ENCODE data around the gene ARL16.

The ARL16 gene, protein sequence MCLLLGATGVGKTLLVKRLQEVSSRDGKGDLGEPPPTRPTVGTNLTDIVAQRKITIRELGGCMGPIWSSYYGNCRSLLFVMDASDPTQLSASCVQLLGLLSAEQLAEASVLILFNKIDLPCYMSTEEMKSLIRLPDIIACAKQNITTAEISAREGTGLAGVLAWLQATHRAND

DNA sequence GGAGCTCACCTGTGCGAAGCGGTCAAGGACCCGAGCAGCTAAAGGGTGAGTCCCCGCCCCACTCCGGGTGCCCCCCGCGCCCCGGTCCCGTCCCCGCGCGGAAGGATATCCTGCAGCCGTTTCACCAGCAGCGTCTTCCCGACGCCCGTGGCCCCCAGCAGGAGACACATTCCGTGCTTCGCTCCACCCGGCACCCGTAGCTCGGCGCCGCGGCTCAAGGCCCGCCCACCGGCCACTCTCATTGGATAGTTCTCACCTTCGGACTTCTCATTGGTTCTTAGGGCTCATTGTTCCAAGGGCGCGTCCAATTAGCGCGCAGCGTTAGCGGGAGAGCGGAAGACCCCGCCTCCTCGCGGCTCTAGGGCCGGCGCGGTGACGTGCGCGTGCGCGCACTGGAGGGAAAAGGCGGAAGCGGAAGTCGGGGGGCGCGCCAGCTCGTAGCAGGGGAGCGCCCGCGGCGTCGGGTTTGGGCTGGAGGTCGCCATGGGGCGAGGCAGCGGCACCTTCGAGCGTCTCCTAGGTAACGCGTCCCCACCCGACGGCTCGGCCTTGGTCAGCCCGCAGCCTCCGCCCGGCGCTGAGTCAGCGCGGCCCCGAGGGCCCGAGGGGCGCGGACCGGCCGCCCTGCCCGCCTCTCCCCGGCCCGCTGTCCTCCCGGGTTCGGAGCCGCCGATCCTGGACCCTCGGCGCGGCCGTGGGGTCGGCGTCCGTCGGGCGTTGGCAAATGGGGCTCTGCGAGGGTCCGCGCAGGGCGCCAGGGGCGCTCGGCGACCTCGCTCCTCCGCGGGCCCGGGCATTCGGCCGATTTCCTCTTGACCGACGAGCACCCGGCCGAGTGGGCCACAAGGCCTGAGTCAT, at the start of gene ARL16, which contains the start of gene HGS:
ARL16 (minus strand) TSS at position 214 of the 858 bp plus-strand sequence; CDS start at position 170, 44 bp downstream.
HGS (plus strand) TSS at position 428 of the 858 bp plus-strand sequence; CDS start at position 484, 56 bp downstream.
- peak within 1 kb of the TSS; percentile 96 for H3K4me3 ChIP-seq (ENCODE audit: low read depth, low read length)
- TF ChIP-seq, protein P1, sequence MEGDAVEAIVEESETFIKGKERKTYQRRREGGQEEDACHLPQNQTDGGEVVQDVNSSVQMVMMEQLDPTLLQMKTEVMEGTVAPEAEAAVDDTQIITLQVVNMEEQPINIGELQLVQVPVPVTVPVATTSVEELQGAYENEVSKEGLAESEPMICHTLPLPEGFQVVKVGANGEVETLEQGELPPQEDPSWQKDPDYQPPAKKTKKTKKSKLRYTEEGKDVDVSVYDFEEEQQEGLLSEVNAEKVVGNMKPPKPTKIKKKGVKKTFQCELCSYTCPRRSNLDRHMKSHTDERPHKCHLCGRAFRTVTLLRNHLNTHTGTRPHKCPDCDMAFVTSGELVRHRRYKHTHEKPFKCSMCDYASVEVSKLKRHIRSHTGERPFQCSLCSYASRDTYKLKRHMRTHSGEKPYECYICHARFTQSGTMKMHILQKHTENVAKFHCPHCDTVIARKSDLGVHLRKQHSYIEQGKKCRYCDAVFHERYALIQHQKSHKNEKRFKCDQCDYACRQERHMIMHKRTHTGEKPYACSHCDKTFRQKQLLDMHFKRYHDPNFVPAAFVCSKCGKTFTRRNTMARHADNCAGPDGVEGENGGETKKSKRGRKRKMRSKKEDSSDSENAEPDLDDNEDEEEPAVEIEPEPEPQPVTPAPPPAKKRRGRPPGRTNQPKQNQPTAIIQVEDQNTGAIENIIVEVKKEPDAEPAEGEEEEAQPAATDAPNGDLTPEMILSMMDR (IDR thresholded peaks at IDR 0.05; ENCODE audit: low read depth, low read length) = no peak

DNA sequence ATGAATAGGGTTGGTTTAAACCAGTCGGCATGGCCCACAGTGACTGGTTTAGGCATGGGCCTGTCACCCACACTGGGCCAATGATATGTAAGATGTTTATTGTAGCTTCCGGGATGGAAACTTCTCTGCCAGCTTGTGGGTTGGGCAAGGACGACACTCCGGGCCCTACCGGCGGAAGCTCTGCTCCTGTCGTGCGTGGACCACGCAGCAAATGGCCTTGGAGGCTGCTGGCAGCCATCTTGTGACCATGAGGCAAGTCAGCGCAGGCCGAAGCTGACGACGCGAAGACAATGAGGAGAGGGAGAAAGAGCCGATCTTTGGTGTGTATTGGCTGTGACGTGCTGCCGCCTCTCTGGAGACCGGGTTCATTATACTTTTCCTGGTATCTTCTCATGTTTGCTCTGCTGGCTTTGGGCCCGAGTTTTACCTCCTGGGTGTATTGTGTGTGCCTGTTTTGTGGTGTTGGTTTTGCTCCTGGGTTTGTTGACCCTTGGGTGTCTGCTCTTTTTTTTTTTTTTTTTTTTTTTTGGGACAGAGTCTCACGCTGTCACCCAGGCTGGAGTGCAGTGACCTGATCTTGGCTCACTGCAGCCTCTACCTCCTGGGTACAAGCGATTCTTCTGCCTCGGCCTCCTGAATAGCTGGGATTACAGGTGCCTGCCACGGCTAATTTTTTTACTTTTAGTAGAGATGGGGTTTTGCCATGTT, 43.9 kb upstream of the ARL16 start:
- TF ChIP-seq, protein P1 (IDR thresholded peaks at IDR 0.05; ENCODE audit: low read depth, low read length) = no peak

GRCh38 chr17:81726004-81726403, 42.4 kb upstream of the ARL16 start:
- TF ChIP-seq, protein P1 (IDR thresholded peaks at IDR 0.05; ENCODE audit: low read depth, low read length) = no peak
- no peak overlapping the region for H3K4me3 ChIP-seq (ENCODE audit: low read depth, low read length)

More for the DNA sequence above, 43.9 kb upstream of the ARL16 start:
- H3K4me3 ChIP-seq (ENCODE audit: low read depth, low read length) = no peak overlapping the region

GRCh38 chr17:81725439-81725838, 41.8 kb upstream of the ARL16 start:
- no peak overlapping the region for H3K4me3 ChIP-seq (ENCODE audit: low read depth, low read length)
- TF ChIP-seq, protein P1 (IDR thresholded peaks at IDR 0.05; ENCODE audit: low read depth, low read length) = no peak

DNA sequence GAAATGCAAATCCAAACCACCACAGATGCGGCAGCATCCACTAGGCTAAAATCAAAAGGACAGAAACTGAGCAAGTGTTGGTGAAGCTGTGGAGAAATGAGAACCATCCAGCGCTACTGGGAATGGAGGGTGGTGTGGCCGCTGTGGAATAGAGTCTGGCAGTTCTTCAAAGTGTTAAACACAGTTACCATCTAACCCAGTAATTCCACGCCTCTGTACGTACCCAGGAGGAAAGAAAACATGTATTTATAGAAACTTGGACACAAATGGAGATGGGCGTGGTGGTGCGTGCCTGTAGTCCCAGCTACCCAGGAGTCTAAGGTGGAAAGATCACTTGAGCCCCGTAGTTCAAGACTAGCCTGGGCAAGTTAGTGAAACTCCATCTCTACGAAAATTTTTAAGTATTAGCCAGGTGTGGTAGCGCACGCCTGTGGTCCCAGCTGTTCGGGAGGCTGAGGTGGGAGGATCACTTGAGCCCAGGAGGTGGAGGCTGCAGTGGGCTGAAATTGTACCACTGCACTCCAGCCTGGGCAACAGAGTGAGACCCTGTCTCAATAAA, 40.1 kb upstream of the ARL16 start:
- TF ChIP-seq, protein P1 (IDR thresholded peaks at IDR 0.05; ENCODE audit: low read depth, low read length) = no peak
- H3K4me3 ChIP-seq (ENCODE audit: low read depth, low read length) = no peak overlapping the region

DNA sequence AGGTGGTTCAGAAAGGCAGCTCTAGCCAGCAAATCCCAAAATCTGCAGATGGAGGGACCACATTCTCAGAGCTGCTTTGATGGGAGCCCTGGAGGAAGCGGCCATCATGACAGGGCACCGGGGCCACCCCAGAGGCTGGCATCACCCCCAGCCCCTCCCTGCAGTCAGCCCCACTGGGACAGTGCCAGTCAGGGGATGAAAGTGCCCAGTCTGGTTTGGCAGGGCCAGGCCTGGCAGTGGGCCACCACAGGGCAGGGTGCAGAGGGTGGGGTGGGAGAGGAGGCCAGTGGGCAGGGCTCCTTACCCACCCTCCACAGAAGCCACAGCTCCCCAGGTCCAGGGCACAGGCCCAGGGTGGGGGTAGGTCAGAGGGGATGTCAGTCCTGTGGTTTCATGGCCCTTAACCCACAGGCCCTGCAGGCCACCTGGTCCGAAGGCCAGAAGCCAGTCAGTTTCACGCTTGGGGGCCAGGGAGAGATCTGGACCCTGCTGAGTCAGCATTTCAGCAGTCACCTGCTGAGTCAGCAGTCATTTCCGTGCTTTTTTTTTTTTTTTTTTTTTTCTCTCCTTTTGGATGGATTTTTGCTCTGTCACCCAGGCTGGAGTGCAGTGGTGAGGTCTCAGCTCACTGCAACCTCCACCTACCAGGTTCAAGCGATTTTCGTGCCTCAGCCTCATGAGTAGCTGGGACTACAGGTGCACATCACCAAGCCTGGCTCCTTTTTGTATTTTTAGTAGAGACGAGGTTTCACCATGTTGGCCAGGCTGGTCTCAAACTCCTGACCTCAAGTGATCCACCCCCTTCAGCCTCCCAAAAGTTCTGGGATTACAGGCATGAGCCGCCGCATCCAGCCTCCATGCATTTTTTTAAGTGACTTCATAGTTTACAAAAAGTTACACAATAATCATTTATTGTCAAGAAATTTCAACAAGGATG, 38.9 kb upstream of the ARL16 start:
- H3K4me3 ChIP-seq (ENCODE audit: low read depth, low read length) = no peak overlapping the region
- TF ChIP-seq, protein P1 (IDR thresholded peaks at IDR 0.05; ENCODE audit: low read depth, low read length) = no peak
